Liver (tissue), 9 donors: ENCODE measurements around the gene BAZ2A. TPM values are rescaled to one million over a fixed set of nuclear protein-coding genes. Genes with fewer than 3 reads are reported as not detected.

ENCODE experiments used
- DNase-seq: peaks from one replicate; pipeline ENCODE4 v3.0.0-alpha.2; 2017; ENCODE audit warnings: low spot score
- H3K27ac ChIP-seq, 2 donors: one replicate each; pipeline ENCODE4 v1.7.0; 2013; ENCODE audit warnings: inconsistent platforms in 2 of 2, low read length in 2 of 2, control low read depth in 1 of 2, low read depth in 1 of 2, mild to moderate bottlenecking in 1 of 2
- H3K27me3 ChIP-seq, 4 donors: one replicate each; pipeline versions ENCODE4 v1.6.1 to v1.7.0; 2013; ENCODE audit warnings: low read length in 3 of 4, inconsistent platforms in 1 of 4, mild to moderate bottlenecking in 1 of 4, moderate library complexity in 1 of 4; ENCODE audit not compliant: control insufficient read depth in 4 of 4, insufficient read depth in 4 of 4
- H3K36me3 ChIP-seq, 4 donors: one replicate each; pipeline versions ENCODE4 v1.6.1 to v1.7.0; 2013; ENCODE audit warnings: low read length in 3 of 4, mild to moderate bottlenecking in 3 of 4, low read depth in 1 of 4, moderate library complexity in 1 of 4; ENCODE audit not compliant: control insufficient read depth in 4 of 4, insufficient read depth in 3 of 4
- H3K4me1 ChIP-seq, 4 donors: one replicate each; pipeline versions ENCODE4 v1.6.1 to v1.7.0; 2013; ENCODE audit warnings: low read length in 3 of 4, mild to moderate bottlenecking in 3 of 4, moderate library complexity in 1 of 4; ENCODE audit not compliant: control insufficient read depth in 4 of 4, insufficient read depth in 4 of 4
- H3K4me3 ChIP-seq, 3 donors: one replicate each; pipeline versions ENCODE4 v1.6.1 to v1.7.0; 2013; ENCODE audit warnings: low read length in 3 of 3, control low read depth in 1 of 3, low read depth in 1 of 3, mild to moderate bottlenecking in 1 of 3
- H3K9ac ChIP-seq, 2 donors: one replicate each; pipeline ENCODE4 v1.7.0; 2013; ENCODE audit warnings: low read length in 2 of 2, mild to moderate bottlenecking in 2 of 2, moderate library complexity in 2 of 2, control low read depth in 1 of 2, low read depth in 1 of 2
- H3K9me3 ChIP-seq, 4 donors: one replicate each; pipeline versions ENCODE4 v1.6.1 to v1.7.0; 2013; ENCODE audit warnings: low read length in 3 of 4; ENCODE audit not compliant: control insufficient read depth in 4 of 4
- EGR1 ChIP-seq, 2 donors: IDR thresholded peaks; 2 replicates each; pipeline ENCODE4 v1.6.1; 2016 to 2018; ENCODE audit warnings: antibody characterized with exemption in 2 of 2, low read depth in 2 of 2
- FOXA1 ChIP-seq: IDR thresholded peaks from 2 replicates; pipeline ENCODE4 v1.6.1; 2016; ENCODE audit warnings: antibody characterized with exemption
- FOXA2 ChIP-seq: IDR thresholded peaks from 2 replicates; pipeline ENCODE4 v1.6.1; 2016; ENCODE audit warnings: antibody characterized with exemption
- GABPA ChIP-seq, 2 donors: IDR thresholded peaks in 1 of 2; conservative IDR thresholded peaks in 1 of 2; 2 replicates each; pipeline ENCODE4 v1.6.1; 2016; ENCODE audit warnings: antibody characterized with exemption in 2 of 2, mild to moderate bottlenecking in 1 of 2, moderate library complexity in 1 of 2
- HNF4A ChIP-seq, 2 donors: conservative IDR thresholded peaks; 2 replicates each; pipeline ENCODE4 v1.6.1; 2016; ENCODE audit warnings: antibody characterized with exemption in 2 of 2, mild to moderate bottlenecking in 2 of 2
- HNF4G ChIP-seq: IDR thresholded peaks from 2 replicates; pipeline ENCODE4 v1.6.1; 2016; ENCODE audit warnings: antibody characterized with exemption
- JUND ChIP-seq, 2 donors: IDR thresholded peaks; 2 replicates each; pipeline ENCODE4 v1.6.1; 2016; ENCODE audit warnings: antibody characterized with exemption in 2 of 2
- NR2F2 ChIP-seq: IDR thresholded peaks from 2 replicates; pipeline ENCODE4 v1.6.1; 2016; ENCODE audit warnings: antibody characterized with exemption
- RAD21 ChIP-seq, 2 donors: IDR thresholded peaks; 2 replicates each; pipeline ENCODE4 v1.6.1; 2016; ENCODE audit warnings: antibody characterized with exemption in 2 of 2, mild to moderate bottlenecking in 2 of 2
- RXRA ChIP-seq, 2 donors: IDR thresholded peaks; 2 replicates each; pipeline ENCODE4 v1.6.1; 2017 to 2018; ENCODE audit warnings: antibody characterized with exemption in 2 of 2, mild to moderate bottlenecking in 1 of 2
- SP1 ChIP-seq: IDR thresholded peaks from 2 replicates; pipeline ENCODE4 v1.6.1; 2018; ENCODE audit warnings: antibody characterized with exemption, mild to moderate bottlenecking
- TAF1 ChIP-seq: conservative IDR thresholded peaks from 2 replicates; pipeline ENCODE4 v1.6.1; 2016; ENCODE audit warnings: antibody characterized with exemption, mild to moderate bottlenecking
- YY1 ChIP-seq: IDR thresholded peaks from 2 replicates; pipeline ENCODE4 v1.6.1; 2016; ENCODE audit warnings: antibody characterized with exemption, mild to moderate bottlenecking
- WGBS: extraction: QIAGEN DNeasy Blood & Tissue Kit; methylation state at CpG from one replicate; pipeline ENCODE4 v1.1.7; 2013; 5-methylcytosine and 5-hydroxymethylcytosine counted together
- polyA plus RNA-seq, 2 donors: library from polyadenylated mRNA; stranded (reverse) in 1 of 2; unstranded in 1 of 2; fragments of 200-250 nt in 1 of 2; fragments of >200 nt in 1 of 2; fragmentation: Nextera tagmentation in 1 of 2; extraction: Ambion mirVana in 1 of 2; gene quantifications; one replicate each; pipeline versions ENCODE4 v1.2.1 to v1.2.3, GENCODE V29; 2013 to 2015
- total RNA-seq, 2 donors: library from RNA; depleted of rRNA; stranded (reverse); fragments of >200 nt; gene quantifications; one replicate each; pipeline ENCODE4 v1.2.3, GENCODE V29; 2014
- TF ChIP-seq, protein P1 (sequence below): IDR thresholded peaks from 2 replicates; pipeline ENCODE4 v1.6.1; 2016; ENCODE audit warnings: antibody characterized with exemption, mild to moderate bottlenecking
- TF ChIP-seq, protein P2 (sequence below): IDR thresholded peaks from 2 replicates; pipeline ENCODE4 v1.6.1; 2016; ENCODE audit warnings: antibody characterized with exemption
- TF ChIP-seq, protein P3 (sequence below): fragments of 150-350 bp; IDR thresholded peaks from 2 replicates; pipeline ENCODE4 v1.5.1; 2017; ENCODE audit warnings: improper control_type of control experiment, low read depth, low read length; ENCODE audit not compliant: missing input control
- TF ChIP-seq, protein P4 (sequence below): IDR thresholded peaks from 2 replicates; pipeline ENCODE4 v1.6.1; 2016; ENCODE audit warnings: antibody characterized with exemption
- TF ChIP-seq, protein P5 (sequence below): IDR thresholded peaks from 2 replicates; pipeline ENCODE4 v1.6.1; 2016; ENCODE audit warnings: antibody characterized with exemption
- donor health status: healthy.
- donor health status: healthy.
- donor health status: healthy.
- donor health status: healthy.
- donor health status: healthy.

BAZ2A gene
- total and polyA plus RNA-seq, 4 donors = 12.8 to 31.9 (median 22.0) TPM

DNA sequence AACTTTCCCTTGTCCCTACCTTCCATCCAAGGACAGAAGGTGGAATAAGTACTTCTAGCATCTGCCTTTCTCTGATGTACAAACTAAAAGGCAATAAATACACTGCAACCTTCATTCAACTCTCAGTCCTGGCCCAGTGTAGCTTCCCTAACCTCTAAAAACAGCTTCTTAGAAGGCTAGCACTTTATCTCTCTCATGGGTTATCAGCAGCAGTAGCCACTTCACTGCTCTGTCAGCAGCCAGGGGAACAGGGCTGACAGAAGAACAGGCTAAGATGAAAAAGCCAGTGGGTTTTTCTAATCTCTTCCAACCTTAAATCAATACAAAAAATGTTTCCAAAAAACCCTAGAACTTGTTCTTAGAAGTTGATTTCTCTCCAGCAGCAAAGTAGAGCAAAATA lies 13.2 kb downstream of the BAZ2A start:
- DNase-seq = no peak
- Histone ChIP-seq H3K36me3 (peaks cover 21 to 64% (median 58%) of the 10 kb centered on the region in 4 donors), H3K4me3 (no peak overlapping the region), H3K9me3 (no peaks in the 10 kb centered on the region), H3K27me3 (no peaks in the 10 kb centered on the region), H3K9ac (no peak overlapping the region), H3K4me1 (no peaks in the 10 kb centered on the region), H3K27ac (no peak overlapping the region)
- TF ChIP-seq, protein P1, sequence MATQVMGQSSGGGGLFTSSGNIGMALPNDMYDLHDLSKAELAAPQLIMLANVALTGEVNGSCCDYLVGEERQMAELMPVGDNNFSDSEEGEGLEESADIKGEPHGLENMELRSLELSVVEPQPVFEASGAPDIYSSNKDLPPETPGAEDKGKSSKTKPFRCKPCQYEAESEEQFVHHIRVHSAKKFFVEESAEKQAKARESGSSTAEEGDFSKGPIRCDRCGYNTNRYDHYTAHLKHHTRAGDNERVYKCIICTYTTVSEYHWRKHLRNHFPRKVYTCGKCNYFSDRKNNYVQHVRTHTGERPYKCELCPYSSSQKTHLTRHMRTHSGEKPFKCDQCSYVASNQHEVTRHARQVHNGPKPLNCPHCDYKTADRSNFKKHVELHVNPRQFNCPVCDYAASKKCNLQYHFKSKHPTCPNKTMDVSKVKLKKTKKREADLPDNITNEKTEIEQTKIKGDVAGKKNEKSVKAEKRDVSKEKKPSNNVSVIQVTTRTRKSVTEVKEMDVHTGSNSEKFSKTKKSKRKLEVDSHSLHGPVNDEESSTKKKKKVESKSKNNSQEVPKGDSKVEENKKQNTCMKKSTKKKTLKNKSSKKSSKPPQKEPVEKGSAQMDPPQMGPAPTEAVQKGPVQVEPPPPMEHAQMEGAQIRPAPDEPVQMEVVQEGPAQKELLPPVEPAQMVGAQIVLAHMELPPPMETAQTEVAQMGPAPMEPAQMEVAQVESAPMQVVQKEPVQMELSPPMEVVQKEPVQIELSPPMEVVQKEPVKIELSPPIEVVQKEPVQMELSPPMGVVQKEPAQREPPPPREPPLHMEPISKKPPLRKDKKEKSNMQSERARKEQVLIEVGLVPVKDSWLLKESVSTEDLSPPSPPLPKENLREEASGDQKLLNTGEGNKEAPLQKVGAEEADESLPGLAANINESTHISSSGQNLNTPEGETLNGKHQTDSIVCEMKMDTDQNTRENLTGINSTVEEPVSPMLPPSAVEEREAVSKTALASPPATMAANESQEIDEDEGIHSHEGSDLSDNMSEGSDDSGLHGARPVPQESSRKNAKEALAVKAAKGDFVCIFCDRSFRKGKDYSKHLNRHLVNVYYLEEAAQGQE = no peak
- TF ChIP-seq HNF4A (conservative IDR thresholded peaks at IDR 0.05) = no peak
- no peak for TF ChIP-seq SP1
- TF ChIP-seq JUND (IDR thresholded peaks at IDR 0.05) = no peak
- TF ChIP-seq HNF4G = no peak
- no peak for TF ChIP-seq FOXA2
- TF ChIP-seq, protein P2, sequence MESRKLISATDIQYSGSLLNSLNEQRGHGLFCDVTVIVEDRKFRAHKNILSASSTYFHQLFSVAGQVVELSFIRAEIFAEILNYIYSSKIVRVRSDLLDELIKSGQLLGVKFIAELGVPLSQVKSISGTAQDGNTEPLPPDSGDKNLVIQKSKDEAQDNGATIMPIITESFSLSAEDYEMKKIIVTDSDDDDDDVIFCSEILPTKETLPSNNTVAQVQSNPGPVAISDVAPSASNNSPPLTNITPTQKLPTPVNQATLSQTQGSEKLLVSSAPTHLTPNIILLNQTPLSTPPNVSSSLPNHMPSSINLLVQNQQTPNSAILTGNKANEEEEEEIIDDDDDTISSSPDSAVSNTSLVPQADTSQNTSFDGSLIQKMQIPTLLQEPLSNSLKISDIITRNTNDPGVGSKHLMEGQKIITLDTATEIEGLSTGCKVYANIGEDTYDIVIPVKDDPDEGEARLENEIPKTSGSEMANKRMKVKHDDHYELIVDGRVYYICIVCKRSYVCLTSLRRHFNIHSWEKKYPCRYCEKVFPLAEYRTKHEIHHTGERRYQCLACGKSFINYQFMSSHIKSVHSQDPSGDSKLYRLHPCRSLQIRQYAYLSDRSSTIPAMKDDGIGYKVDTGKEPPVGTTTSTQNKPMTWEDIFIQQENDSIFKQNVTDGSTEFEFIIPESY = no peak
- no peak for TF ChIP-seq NR2F2
- TF ChIP-seq FOXA1 = no peak
- no peak for TF ChIP-seq EGR1 (IDR thresholded peaks at IDR 0.05; ENCODE audit: low read depth in 2 of 2)

DNA sequence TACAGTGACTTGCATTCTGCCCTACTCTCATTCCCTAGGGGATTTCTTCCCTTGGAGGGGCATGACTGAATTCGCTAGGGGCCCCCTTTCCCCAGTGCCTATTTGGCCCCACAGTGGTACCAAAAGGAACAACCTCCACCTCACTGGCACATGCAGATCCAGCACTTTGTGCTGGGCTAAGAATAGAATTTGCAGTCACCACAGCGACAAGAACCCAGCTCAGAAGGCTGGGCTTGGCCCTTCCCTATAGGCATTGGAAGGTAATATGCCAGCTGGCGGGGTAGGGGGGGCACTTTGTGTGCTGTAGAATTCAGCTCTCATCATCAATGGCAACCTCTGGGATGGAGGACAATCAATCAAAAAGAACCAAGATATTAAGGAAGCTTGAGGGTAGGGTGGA lies 13.9 kb downstream of the BAZ2A start:
- no peaks in the 10 kb centered on the region for H3K27me3 ChIP-seq
- H3K4me3 ChIP-seq = no peak overlapping the region
- TF ChIP-seq NR2F2 = no peak
- TF ChIP-seq, protein P3, sequence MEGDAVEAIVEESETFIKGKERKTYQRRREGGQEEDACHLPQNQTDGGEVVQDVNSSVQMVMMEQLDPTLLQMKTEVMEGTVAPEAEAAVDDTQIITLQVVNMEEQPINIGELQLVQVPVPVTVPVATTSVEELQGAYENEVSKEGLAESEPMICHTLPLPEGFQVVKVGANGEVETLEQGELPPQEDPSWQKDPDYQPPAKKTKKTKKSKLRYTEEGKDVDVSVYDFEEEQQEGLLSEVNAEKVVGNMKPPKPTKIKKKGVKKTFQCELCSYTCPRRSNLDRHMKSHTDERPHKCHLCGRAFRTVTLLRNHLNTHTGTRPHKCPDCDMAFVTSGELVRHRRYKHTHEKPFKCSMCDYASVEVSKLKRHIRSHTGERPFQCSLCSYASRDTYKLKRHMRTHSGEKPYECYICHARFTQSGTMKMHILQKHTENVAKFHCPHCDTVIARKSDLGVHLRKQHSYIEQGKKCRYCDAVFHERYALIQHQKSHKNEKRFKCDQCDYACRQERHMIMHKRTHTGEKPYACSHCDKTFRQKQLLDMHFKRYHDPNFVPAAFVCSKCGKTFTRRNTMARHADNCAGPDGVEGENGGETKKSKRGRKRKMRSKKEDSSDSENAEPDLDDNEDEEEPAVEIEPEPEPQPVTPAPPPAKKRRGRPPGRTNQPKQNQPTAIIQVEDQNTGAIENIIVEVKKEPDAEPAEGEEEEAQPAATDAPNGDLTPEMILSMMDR = no peak
- TF ChIP-seq TAF1 = no peak
- TF ChIP-seq, protein P2 = no peak
- no peak for TF ChIP-seq RXRA (IDR thresholded peaks at IDR 0.05)
- no peak for TF ChIP-seq JUND (IDR thresholded peaks at IDR 0.05)
- TF ChIP-seq, protein P1 = no peak
- no peak for TF ChIP-seq EGR1 (IDR thresholded peaks at IDR 0.05; ENCODE audit: low read depth in 2 of 2)
- no peak for TF ChIP-seq FOXA1
- TF ChIP-seq RAD21 (IDR thresholded peaks at IDR 0.05) = no peak
- TF ChIP-seq HNF4G = no peak
- TF ChIP-seq FOXA2 = no peak
- TF ChIP-seq HNF4A (conservative IDR thresholded peaks at IDR 0.05) = no peak
- no peak for TF ChIP-seq SP1
- TF ChIP-seq, protein P4, sequence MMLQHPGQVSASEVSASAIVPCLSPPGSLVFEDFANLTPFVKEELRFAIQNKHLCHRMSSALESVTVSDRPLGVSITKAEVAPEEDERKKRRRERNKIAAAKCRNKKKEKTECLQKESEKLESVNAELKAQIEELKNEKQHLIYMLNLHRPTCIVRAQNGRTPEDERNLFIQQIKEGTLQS = no peak
- no peak for TF ChIP-seq YY1
- TF ChIP-seq, protein P5, sequence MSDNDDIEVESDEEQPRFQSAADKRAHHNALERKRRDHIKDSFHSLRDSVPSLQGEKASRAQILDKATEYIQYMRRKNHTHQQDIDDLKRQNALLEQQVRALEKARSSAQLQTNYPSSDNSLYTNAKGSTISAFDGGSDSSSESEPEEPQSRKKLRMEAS = no peak
- TF ChIP-seq GABPA (IDR thresholded peaks at IDR 0.05 in 1 of 2, conservative IDR thresholded peaks at IDR 0.05 in 1 of 2) = no peak
- H3K4me1 ChIP-seq = no peaks in the 10 kb centered on the region
- no peak overlapping the region for H3K9ac ChIP-seq
- WGBS = 96% methylated on average over 3 of the region's 3 CpGs
- peaks cover 26 to 70% (median 61%) of the 10 kb centered on the region in 4 donors for H3K36me3 ChIP-seq
- H3K9me3 ChIP-seq = no peaks in the 10 kb centered on the region
- no peak overlapping the region for H3K27ac ChIP-seq
- DNase-seq = no peak
